ENCODE measurements around the gene FZD4.
A peak's percentile ranks its signal among the peaks of the same experiment; 100 is the strongest.

The FZD4 gene

GRCh38 chr11:86984701-86985100 lies 29.5 kb upstream of the FZD4 start:
- CTCF ChIA-PET = interaction anchor here (0.7 kb wide), 1 partner anchor 10 kb away, joined by 3 read pairs; no protein-coding TSS in a partner anchor
- POLR2A ChIA-PET = no interaction called here
- 100% methylated on average over 4 of the region's 4 CpGs for WGBS (ENCODE audit: insufficient coverage)

GRCh38 chr11:86983021-86983488 lies 27.9 kb upstream of the FZD4 start:
- H3K4me3 ChIP-seq (ENCODE audit: control insufficient read depth in 1 of 7, extremely low read depth in 1 of 7, insufficient read depth in 4 of 7, low read depth in 2 of 7, low read length in 6 of 7) = no peak overlapping the region
- no peak for DNase-seq
- no peaks in the 10 kb centered on the region for H3K36me3 ChIP-seq (ENCODE audit: control insufficient read depth in 4 of 4, insufficient read depth in 4 of 4, low read length in 3 of 4)
- WGBS (ENCODE audit: insufficient coverage) = 100% methylated on average over 3 of the region's 4 CpGs
- no peaks in the 10 kb centered on the region for H3K27me3 ChIP-seq (replicated peaks in 2 of 5; ENCODE audit: control insufficient read depth in 4 of 5, insufficient read depth in 5 of 5, low read length in 4 of 5)
- CTCF ChIA-PET = interaction anchor here (1.4 to 1.8 kb wide), 4 partner anchors 9 to 303 kb away, joined by 3 to 6 read pairs (median 4); no protein-coding TSS in a partner anchor
- no peaks in the 10 kb centered on the region for H3K4me1 ChIP-seq (ENCODE audit: control extremely low read depth in 1 of 4, control insufficient read depth in 4 of 4, insufficient read depth in 4 of 4, low read length in 3 of 4)
- H3K27ac ChIP-seq (ENCODE audit: insufficient read depth in 1 of 2, low read depth in 1 of 2, low read length in 2 of 2, poor library complexity in 1 of 2, severe bottlenecking in 2 of 2) = no peak overlapping the region
- POLR2A ChIA-PET = no interaction called here
- H3K9me3 ChIP-seq (ENCODE audit: control extremely low read depth in 1 of 5, control insufficient read depth in 4 of 5, insufficient read depth in 2 of 5, low read depth in 1 of 5, low read length in 4 of 5) = no peaks in the 10 kb centered on the region

More at GRCh38 chr11:86984701-86985100, 29.5 kb upstream of the FZD4 start:
- Histone ChIP-seq H3K27me3 (replicated peaks in 2 of 5; ENCODE audit: control insufficient read depth in 4 of 5, insufficient read depth in 5 of 5, low read length in 4 of 5) (no peaks in the 10 kb centered on the region), H3K36me3 (ENCODE audit: control insufficient read depth in 4 of 4, insufficient read depth in 4 of 4, low read length in 3 of 4) (no peaks in the 10 kb centered on the region), H3K4me1 (ENCODE audit: control extremely low read depth in 1 of 4, control insufficient read depth in 4 of 4, insufficient read depth in 4 of 4, low read length in 3 of 4) (no peaks in the 10 kb centered on the region), H3K27ac (ENCODE audit: insufficient read depth in 1 of 2, low read depth in 1 of 2, low read length in 2 of 2, poor library complexity in 1 of 2, severe bottlenecking in 2 of 2) (no peak overlapping the region), H3K9me3 (ENCODE audit: control extremely low read depth in 1 of 5, control insufficient read depth in 4 of 5, insufficient read depth in 2 of 5, low read depth in 1 of 5, low read length in 4 of 5) (no peaks in the 10 kb centered on the region), H3K4me3 (ENCODE audit: control insufficient read depth in 1 of 7, extremely low read depth in 1 of 7, insufficient read depth in 4 of 7, low read depth in 2 of 7, low read length in 6 of 7) (no peak overlapping the region)
- no peak for DNase-seq

- Histone ChIP-seq H3K4me3 (ENCODE audit: control insufficient read depth in 1 of 7, extremely low read depth in 1 of 7, insufficient read depth in 4 of 7, low read depth in 2 of 7, low read length in 6 of 7) (no peak overlapping the region), H3K27ac (ENCODE audit: insufficient read depth in 1 of 2, low read depth in 1 of 2, low read length in 2 of 2, poor library complexity in 1 of 2, severe bottlenecking in 2 of 2) (no peak overlapping the region), H3K4me1 (ENCODE audit: control extremely low read depth in 1 of 4, control insufficient read depth in 4 of 4, insufficient read depth in 4 of 4, low read length in 3 of 4) (no peaks in the 10 kb centered on the region), H3K27me3 (replicated peaks in 2 of 5; ENCODE audit: control insufficient read depth in 4 of 5, insufficient read depth in 5 of 5, low read length in 4 of 5) (no peaks in the 10 kb centered on the region), H3K9me3 (ENCODE audit: control extremely low read depth in 1 of 5, control insufficient read depth in 4 of 5, insufficient read depth in 2 of 5, low read depth in 1 of 5, low read length in 4 of 5) (no peaks in the 10 kb centered on the region), H3K36me3 (ENCODE audit: control insufficient read depth in 4 of 4, insufficient read depth in 4 of 4, low read length in 3 of 4) (no peaks in the 10 kb centered on the region)
- CTCF ChIA-PET = interaction anchor here (1.4 to 1.8 kb wide), 3 partner anchors 8 to 304 kb away, joined by 4 to 6 read pairs (median 5); no protein-coding TSS in a partner anchor
- 100% methylated on average over 3 of the region's 7 CpGs for WGBS (ENCODE audit: insufficient coverage)
- POLR2A ChIA-PET = no interaction called here
- no peak for DNase-seq
These were observed 26.8 kb upstream of the FZD4 start for GRCh38 chr11:86981777-86982540.

GRCh38 chr11:86980086-86980796 lies 25.0 kb upstream of the FZD4 start:
- POLR2A ChIA-PET = interaction anchor here (0.6 kb wide), 1 partner anchor 14 kb away, joined by 3 read pairs; no protein-coding TSS in a partner anchor
- CTCF ChIA-PET = interaction anchor here (0.6 to 1.7 kb wide), 3 partner anchors 13 to 321 kb away, joined by 3 to 10 read pairs (median 3); no protein-coding TSS in a partner anchor
- Histone ChIP-seq H3K4me3 (ENCODE audit: control insufficient read depth in 1 of 7, extremely low read depth in 1 of 7, insufficient read depth in 4 of 7, low read depth in 2 of 7, low read length in 6 of 7) (no peak overlapping the region), H3K27me3 (replicated peaks in 2 of 5; ENCODE audit: control insufficient read depth in 4 of 5, insufficient read depth in 5 of 5, low read length in 4 of 5) (no peaks in the 10 kb centered on the region), H3K27ac (ENCODE audit: insufficient read depth in 1 of 2, low read depth in 1 of 2, low read length in 2 of 2, poor library complexity in 1 of 2, severe bottlenecking in 2 of 2) (no peak overlapping the region), H3K9me3 (ENCODE audit: control extremely low read depth in 1 of 5, control insufficient read depth in 4 of 5, insufficient read depth in 2 of 5, low read depth in 1 of 5, low read length in 4 of 5) (no peaks in the 10 kb centered on the region), H3K36me3 (ENCODE audit: control insufficient read depth in 4 of 4, insufficient read depth in 4 of 4, low read length in 3 of 4) (no peaks in the 10 kb centered on the region), H3K4me1 (ENCODE audit: control extremely low read depth in 1 of 4, control insufficient read depth in 4 of 4, insufficient read depth in 4 of 4, low read length in 3 of 4) (no peaks in the 10 kb centered on the region)
- 97% methylated on average over 5 of the region's 7 CpGs for WGBS (ENCODE audit: insufficient coverage)
- no peak for DNase-seq

- no CpG with 5 or more reads among the region's 3 CpGs for WGBS (ENCODE audit: insufficient coverage)
- Histone ChIP-seq H3K4me1 (ENCODE audit: control extremely low read depth in 1 of 4, control insufficient read depth in 4 of 4, insufficient read depth in 4 of 4, low read length in 3 of 4) (no peaks in the 10 kb centered on the region), H3K4me3 (ENCODE audit: control insufficient read depth in 1 of 7, extremely low read depth in 1 of 7, insufficient read depth in 4 of 7, low read depth in 2 of 7, low read length in 6 of 7) (no peak overlapping the region), H3K27ac (ENCODE audit: insufficient read depth in 1 of 2, low read depth in 1 of 2, low read length in 2 of 2, poor library complexity in 1 of 2, severe bottlenecking in 2 of 2) (no peak overlapping the region), H3K27me3 (replicated peaks in 2 of 5; ENCODE audit: control insufficient read depth in 4 of 5, insufficient read depth in 5 of 5, low read length in 4 of 5) (no peaks in the 10 kb centered on the region), H3K36me3 (ENCODE audit: control insufficient read depth in 4 of 4, insufficient read depth in 4 of 4, low read length in 3 of 4) (no peaks in the 10 kb centered on the region), H3K9me3 (ENCODE audit: control extremely low read depth in 1 of 5, control insufficient read depth in 4 of 5, insufficient read depth in 2 of 5, low read depth in 1 of 5, low read length in 4 of 5) (peaks cover 0 to 3% (median 0%) of the 10 kb centered on the region in 5 experiments)
- ChIA-PET POLR2A (no interaction called here), CTCF (interaction anchor here (0.9 kb wide), 1 partner anchor 40 kb away, joined by 3 read pairs; no protein-coding TSS in a partner anchor)
- peak; percentile 39 to 72 (median 66) for DNase-seq
These were observed 23.8 kb upstream of the FZD4 start for GRCh38 chr11:86978756-86979608.

GRCh38 chr11:86978247-86978646 lies 23.1 kb upstream of the FZD4 start:
- H3K36me3 ChIP-seq (ENCODE audit: control insufficient read depth in 4 of 4, insufficient read depth in 4 of 4, low read length in 3 of 4) = no peaks in the 10 kb centered on the region
- no peaks in the 10 kb centered on the region for H3K27me3 ChIP-seq (replicated peaks in 2 of 5; ENCODE audit: control insufficient read depth in 4 of 5, insufficient read depth in 5 of 5, low read length in 4 of 5)
- no peak overlapping the region for H3K27ac ChIP-seq (ENCODE audit: insufficient read depth in 1 of 2, low read depth in 1 of 2, low read length in 2 of 2, poor library complexity in 1 of 2, severe bottlenecking in 2 of 2)
- H3K4me3 ChIP-seq (ENCODE audit: control insufficient read depth in 1 of 7, extremely low read depth in 1 of 7, insufficient read depth in 4 of 7, low read depth in 2 of 7, low read length in 6 of 7) = no peak overlapping the region
- POLR2A ChIA-PET = no interaction called here
- no peaks in the 10 kb centered on the region for H3K4me1 ChIP-seq (ENCODE audit: control extremely low read depth in 1 of 4, control insufficient read depth in 4 of 4, insufficient read depth in 4 of 4, low read length in 3 of 4)
- DNase-seq = no peak
- CTCF ChIA-PET = interaction anchor here (0.9 kb wide), 1 partner anchor 39 kb away, joined by 3 read pairs; no protein-coding TSS in a partner anchor
- H3K9me3 ChIP-seq (ENCODE audit: control extremely low read depth in 1 of 5, control insufficient read depth in 4 of 5, insufficient read depth in 2 of 5, low read depth in 1 of 5, low read length in 4 of 5) = peaks cover 0 to 4% (median 2%) of the 10 kb centered on the region in 5 experiments
- 92% methylated on average over 7 of the region's 7 CpGs for WGBS (ENCODE audit: insufficient coverage)
